Measurements from ENCODE around the gene NOL4L. TPM values are rescaled to one million over a fixed set of nuclear protein-coding genes. Genes with fewer than 3 reads are reported as not detected.

NOL4L gene
- polyA plus RNA-seq, 2 of the 4 experiments (the other 2 are of a cell fraction): 9.5 to 11.8 TPM

DNA sequence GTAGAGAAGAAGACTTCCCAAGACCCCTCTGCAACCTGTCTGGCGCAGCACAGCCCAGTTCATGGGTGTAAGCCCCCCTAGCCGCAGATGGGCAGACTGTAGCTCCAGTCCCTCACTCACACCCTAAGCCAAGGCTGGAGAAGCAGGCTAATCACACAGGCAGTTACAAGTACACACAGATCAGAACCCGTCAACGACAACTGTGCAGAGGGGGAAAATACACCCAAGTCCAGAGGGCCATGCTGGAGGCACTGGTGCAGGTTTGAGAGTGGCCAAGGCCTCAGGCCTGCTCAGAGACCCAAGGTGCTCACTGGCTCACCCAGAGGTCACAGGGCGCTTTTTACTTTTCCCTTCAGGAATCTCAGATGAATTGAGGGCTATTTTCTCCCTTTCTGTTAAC lies 106.1 kb downstream of the NOL4L start:
- H3K4me1 ChIP-seq: peaks cover 49% of the 10 kb centered on the region
- FAIRE-seq (no peak), DNase-seq (ENCODE audit: low read depth in 1 of 2, low spot score in 1 of 2) (no peak), ATAC-seq (no peak)
- H3K4me2 ChIP-seq: no peak overlapping the region
- no peak overlapping the region for H3K4me3 ChIP-seq
- WGBS (ENCODE audit: missing lambda C conversion rate): 93% methylated on average over 5 of the region's 5 CpGs
- peak overlapping the region in 1 of 2 experiments; percentile 36; a peak in 1 of 6 replicates for H3K27ac ChIP-seq
- no peaks in the 10 kb centered on the region for H3K9me3 ChIP-seq
- TF ChIP-seq JUNB (IDR thresholded peaks at IDR 0.05): no peak
- TF ChIP-seq CHD4 (IDR thresholded peaks at IDR 0.05; ENCODE audit: borderline replicate concordance): no peak
- no peak for TF ChIP-seq ELK1 (IDR thresholded peaks at IDR 0.05; ENCODE audit: low read depth, low read length)
- no peak for TF ChIP-seq POLR2AphosphoS2 (conservative IDR thresholded peaks at IDR 0.05; ENCODE audit: low read length)
- no peak for TF ChIP-seq ESRRA (IDR thresholded peaks at IDR 0.05; ENCODE audit: borderline replicate concordance, low read length)
- TF ChIP-seq NR3C1 (IDR thresholded peaks at IDR 0.05): no peak
- TF ChIP-seq EHMT2 (IDR thresholded peaks at IDR 0.05; ENCODE audit: low read depth): no peak
- no peak for TF ChIP-seq HMGXB4 (CRISPR knock-in tag; IDR thresholded peaks at IDR 0.05; ENCODE audit: borderline replicate concordance)
- no peak for TF ChIP-seq CBX8 (IDR thresholded peaks at IDR 0.05)
- TF ChIP-seq ZNF302 (CRISPR knock-in tag; IDR thresholded peaks at IDR 0.05): no peak
- TF ChIP-seq EP300 (IDR thresholded peaks at IDR 0.05): no peak
- TF ChIP-seq TP53 (CRISPR knock-in tag; IDR thresholded peaks at IDR 0.05): no peak
- no peak for TF ChIP-seq POLR2A (IDR thresholded peaks at IDR 0.05; ENCODE audit: low read length)
- no peak for TF ChIP-seq CEBPB (IDR thresholded peaks at IDR 0.05)
- TF ChIP-seq, protein P1, sequence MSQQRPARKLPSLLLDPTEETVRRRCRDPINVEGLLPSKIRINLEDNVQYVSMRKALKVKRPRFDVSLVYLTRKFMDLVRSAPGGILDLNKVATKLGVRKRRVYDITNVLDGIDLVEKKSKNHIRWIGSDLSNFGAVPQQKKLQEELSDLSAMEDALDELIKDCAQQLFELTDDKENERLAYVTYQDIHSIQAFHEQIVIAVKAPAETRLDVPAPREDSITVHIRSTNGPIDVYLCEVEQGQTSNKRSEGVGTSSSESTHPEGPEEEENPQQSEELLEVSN (IDR thresholded peaks at IDR 0.05; ENCODE audit: borderline replicate concordance, low read depth): no peak
- TF ChIP-seq, protein P2, sequence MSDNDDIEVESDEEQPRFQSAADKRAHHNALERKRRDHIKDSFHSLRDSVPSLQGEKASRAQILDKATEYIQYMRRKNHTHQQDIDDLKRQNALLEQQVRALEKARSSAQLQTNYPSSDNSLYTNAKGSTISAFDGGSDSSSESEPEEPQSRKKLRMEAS (IDR thresholded peaks at IDR 0.05): no peak
- TF ChIP-seq ZFP36 (IDR thresholded peaks at IDR 0.05; ENCODE audit: borderline replicate concordance, partially characterized antibody): no peak
- TF ChIP-seq KDM5A (IDR thresholded peaks at IDR 0.05): no peak
- TF ChIP-seq CHD2 (IDR thresholded peaks at IDR 0.05; ENCODE audit: low read length, partially characterized antibody): no peak
- ChIA-PET POLR2A (no interaction called here), CTCF (interaction anchor here (1.2 kb wide), 1 partner anchor 21 kb away, joined by 4 read pairs; no protein-coding TSS in a partner anchor)

- Histone ChIP-seq H3K4me1 (peaks cover 54% of the 10 kb centered on the region), H3K27ac (no peak overlapping the region; a peak in 1 of 6 replicates), H3K9me3 (no peaks in the 10 kb centered on the region), H3K4me3 (no peak overlapping the region), H3K4me2 (no peak overlapping the region)
- no peak for DNase-seq (ENCODE audit: low read depth in 1 of 2, low spot score in 1 of 2)
- no peak for ATAC-seq
- 92% methylated on average over 7 of the region's 7 CpGs for whole genome bisulfite sequencing (ENCODE audit: missing lambda C conversion rate)
- CTCF ChIA-PET: interaction anchor here (1.1 to 1.2 kb wide), 2 partner anchors 21 to 174 kb away, joined by 4 to 5 read pairs; no protein-coding TSS in a partner anchor
- TF ChIP-seq MAFK (IDR thresholded peaks at IDR 0.05; ENCODE audit: partially characterized antibody): no peak
- TF ChIP-seq CHD4 (IDR thresholded peaks at IDR 0.05; ENCODE audit: borderline replicate concordance): no peak
- no peak for TF ChIP-seq KDM1A (IDR thresholded peaks at IDR 0.05; ENCODE audit: low read depth)
- TF ChIP-seq CBX2 (IDR thresholded peaks at IDR 0.05; ENCODE audit: borderline replicate concordance, low read depth): no peak
- no peak for TF ChIP-seq ZSCAN20 (CRISPR knock-in tag; IDR thresholded peaks at IDR 0.05)
- no peak for TF ChIP-seq PBX3 (IDR thresholded peaks at IDR 0.05)
- TF ChIP-seq, protein P1 (IDR thresholded peaks at IDR 0.05; ENCODE audit: borderline replicate concordance, low read depth): no peak
- TF ChIP-seq NR3C1 (IDR thresholded peaks at IDR 0.05): no peak
- no peak for FAIRE-seq
- POLR2A ChIA-PET: no interaction called here
These were observed 106.6 kb downstream of the NOL4L start for GRCh38 chr20:32478576-32478975.
